GM12878 (cell line): ENCODE data around the gene IARS2. TPM values are rescaled to one million over a fixed set of nuclear protein-coding genes. Genes with fewer than 3 reads are reported as not detected.

Experiments
- ATAC-seq: fragments of 200-7000 bp; cut with Tn5 transposase; 3 replicates; pipeline ENCODE4 v1.9.1; 2020; ENCODE audit warnings: mild to moderate bottlenecking, moderate library complexity
- BruUV-seq: library from RNA; stranded (reverse); fragments of 400-500 nt; replicated peaks from 2 replicates; lab custom pipeline; 2021; lab: Mats Ljungman, UMichigan
- CTCF ChIA-PET: fragments of 300-600 bp; sonication (Branson Sonifier 250); formaldehyde crosslinking; extraction: SDS; loops from one replicate; lab custom pipeline; 2021; ENCODE audit warnings: inconsistent platforms; lab: Yijun Ruan, JAX
- POLR2A ChIA-PET: fragments of 350-600 bp; formaldehyde crosslinking; extraction: SDS; loops from one replicate; lab custom pipeline; 2021; ENCODE audit warnings: inconsistent platforms; lab: Charles Lee
- RAD21 ChIA-PET: fragments of 300-600 bp; sonication (Branson Sonifier 250); formaldehyde crosslinking; loops from one replicate; lab custom pipeline; 2023; ENCODE audit warnings: antibody characterized with exemption; ENCODE audit not compliant: unreplicated experiment; lab: Charles Lee
- SMC1A ChIA-PET: fragments of 300-600 bp; sonication (Branson Sonifier 250); formaldehyde crosslinking; loops from one replicate; lab custom pipeline; 2023; ENCODE audit not compliant: unreplicated experiment, uncharacterized antibody; lab: Charles Lee
- DNase-seq: peaks from one replicate; pipeline ENCODE4 v3.0.0-alpha.2; 2011; ENCODE audit warnings: low read depth, low spot score
- FAIRE-seq: peaks from 3 replicates; lab custom pipeline; 2011; peaks lifted over from hg19 to GRCh38; lab: Jason Lieb, UNC
- H2AFZ ChIP-seq: 2 replicates; pipeline ENCODE4 v1.6.0; 2011; ENCODE audit warnings: low read depth, low read length, control low read depth; ENCODE audit not compliant: control insufficient read depth
- H3K27ac ChIP-seq: 2 replicates; pipeline ENCODE4 v1.5.1; 2011; ENCODE audit warnings: control low read depth; ENCODE audit not compliant: control insufficient read depth, insufficient read depth
- H3K27me3 ChIP-seq, 2 experiments: replicated peaks in 1 of 2; 2 replicates each; pipeline versions ENCODE4 v1.6.0 to v1.6.1; 2011; ENCODE audit warnings: low read length in 1 of 2; ENCODE audit not compliant: control insufficient read depth in 2 of 2, insufficient read depth in 2 of 2
- H3K36me3 ChIP-seq, 2 experiments: 2 replicates each; pipeline ENCODE4 v1.5.1; 2011; ENCODE audit warnings: low read length in 1 of 2; ENCODE audit not compliant: control insufficient read depth in 2 of 2, insufficient read depth in 2 of 2
- H3K4me1 ChIP-seq: 2 replicates; pipeline ENCODE4 v1.6.1; 2011; ENCODE audit warnings: mild to moderate bottlenecking, low read length, moderate library complexity, mixed read lengths; ENCODE audit not compliant: control insufficient read depth, insufficient read depth
- H3K4me2 ChIP-seq: 2 replicates; pipeline ENCODE4 v1.6.0; 2011; ENCODE audit warnings: control low read depth; ENCODE audit not compliant: control insufficient read depth, insufficient read depth
- H3K4me3 ChIP-seq: fragments of 200-600 bp; sonication (generic); 2 replicates; pipeline ENCODE4 v1.5.1; 2016
- H3K79me2 ChIP-seq: 2 replicates; pipeline ENCODE4 v1.6.0; 2011; ENCODE audit warnings: low read length; ENCODE audit not compliant: control insufficient read depth, insufficient read depth
- H3K9ac ChIP-seq: 2 replicates; pipeline ENCODE4 v1.8.0; 2011; ENCODE audit warnings: low read length, control low read depth, mixed read lengths; ENCODE audit not compliant: control insufficient read depth, insufficient read depth
- H3K9me3 ChIP-seq: replicated peaks from 3 replicates; pipeline ENCODE4 v1.5.1; 2011; ENCODE audit warnings: mild to moderate bottlenecking, low read length; ENCODE audit not compliant: control insufficient read depth, insufficient read depth
- H4K20me1 ChIP-seq: 2 replicates; pipeline ENCODE4 v1.6.0; 2011; ENCODE audit not compliant: control insufficient read depth, insufficient read depth
- BRCA1 ChIP-seq: IDR thresholded peaks from 2 replicates; pipeline ENCODE4 v1.6.1; 2011; ENCODE audit warnings: low read depth, low read length, improper control_type of control experiment
- CEBPB ChIP-seq, 2 experiments: fragments of 150-350 bp in 1 of 2; IDR thresholded peaks; 2 replicates each; pipeline ENCODE4 v1.6.1; 2012 to 2014; ENCODE audit warnings: low read depth in 2 of 2, low read length in 2 of 2, borderline replicate concordance in 1 of 2, inconsistent platforms in 1 of 2
- RBBP5 ChIP-seq: fragments of 200-600 bp; sonication (generic); conservative IDR thresholded peaks from 2 replicates; pipeline ENCODE4 v1.6.1; 2016
- RCOR1 ChIP-seq: conservative IDR thresholded peaks from 2 replicates; pipeline ENCODE4 v1.6.1; 2012; ENCODE audit warnings: low read depth, low read length, improper control_type of control experiment
- STAT1 ChIP-seq: fragments of 450-650 bp; conservative IDR thresholded peaks from 2 replicates; pipeline ENCODE4 v1.6.1; 2014; ENCODE audit warnings: antibody characterized with exemption, mild to moderate bottlenecking
- TBL1XR1 ChIP-seq: IDR thresholded peaks from 2 replicates; pipeline ENCODE4 v1.6.1; 2012; ENCODE audit warnings: low read depth, low read length, improper control_type of control experiment
- ZNF384 ChIP-seq: IDR thresholded peaks from 2 replicates; pipeline ENCODE4 v1.6.1; 2012; ENCODE audit warnings: low read depth, mild to moderate bottlenecking, low read length, improper control_type of control experiment, borderline replicate concordance
- WGBS: methylation state at CpG from one replicate; pipeline ENCODE4 v1.1.6; 2016; ENCODE audit warnings: low lambda C conversion rate; ENCODE audit not compliant: insufficient replicate concordance, insufficient coverage; ENCODE audit errors: missing lambda C conversion rate; 5-methylcytosine and 5-hydroxymethylcytosine counted together
- in situ Hi-C: fragments of 300-500 bp; cut with MboI; formaldehyde crosslinking; loops from 9 replicates; pipeline ENCODE4 v1.14.3; 2018; ENCODE audit warnings: mixed read lengths
- intact Hi-C: fragments of 100-400 bp; cut with micrococcal nuclease; formaldehyde crosslinking; loops from one replicate; pipeline ENCODE4 v1.14.2; 2022; ENCODE audit not compliant: unreplicated experiment
- polyA plus RNA-seq, 11 experiments: library from polyadenylated mRNA; depleted of rRNA in 4 of 11; unstranded in 6 of 11; stranded (reverse) in 5 of 11; fragments of >200 nt; fragmentation: Nextera tagmentation in 4 of 11; fragmentation: Illumina TruSeq in 1 of 11; extraction: Ambion mirVana in 4 of 11; extraction: Trizol in 1 of 11; gene quantifications; 1 replicate in 1 of 11; 2 replicates in 10 of 11; pipeline versions ENCODE4 v1.2.1 to v1.2.3, GENCODE V29; 2011 to 2016; ENCODE audit warnings: inconsistent platforms in 2 of 11, missing spikeins in 2 of 11, low read depth in 1 of 11
- total RNA-seq, 4 experiments: library from RNA; depleted of rRNA in 3 of 4; stranded (reverse); fragments of >200 nt in 3 of 4; fragmentation: Illumina TruSeq in 1 of 4; extraction: Trizol in 1 of 4; gene quantifications; 2 replicates each; pipeline versions ENCODE4 v1.2.1 to v1.2.3, GENCODE V29; 2013 to 2021
- TF ChIP-seq, protein P1 (sequence below): fragments of 450-650 bp; IDR thresholded peaks from 2 replicates; pipeline ENCODE4 v1.6.1; 2017; ENCODE audit warnings: antibody characterized with exemption, mild to moderate bottlenecking, moderate library complexity
- TF ChIP-seq, protein P2 (sequence below): IDR thresholded peaks from 2 replicates; pipeline ENCODE4 v1.6.1; 2011; ENCODE audit warnings: borderline replicate concordance, low read depth, mild to moderate bottlenecking, moderate library complexity, mixed read lengths, low read length; ENCODE audit not compliant: insufficient read depth; ENCODE audit errors: extremely low read length
- TF ChIP-seq, protein P3 (sequence below): fragments of 450-650 bp; IDR thresholded peaks from 2 replicates; pipeline ENCODE4 v1.6.1; 2017; ENCODE audit warnings: mild to moderate bottlenecking, low read depth, inconsistent platforms; ENCODE audit not compliant: poor library complexity, severe bottlenecking
- TF ChIP-seq, protein P4 (sequence below): fragments of 450-650 bp; IDR thresholded peaks from 2 replicates; pipeline ENCODE4 v1.6.1; 2014; ENCODE audit warnings: mild to moderate bottlenecking

The IARS2 gene
- total and polyA plus RNA-seq, 10 of the 15 experiments (the other 5 are each of a cell fraction or from before 2014, with no cell fraction given): 23.7 to 100 (median 66.8) TPM

DNA sequence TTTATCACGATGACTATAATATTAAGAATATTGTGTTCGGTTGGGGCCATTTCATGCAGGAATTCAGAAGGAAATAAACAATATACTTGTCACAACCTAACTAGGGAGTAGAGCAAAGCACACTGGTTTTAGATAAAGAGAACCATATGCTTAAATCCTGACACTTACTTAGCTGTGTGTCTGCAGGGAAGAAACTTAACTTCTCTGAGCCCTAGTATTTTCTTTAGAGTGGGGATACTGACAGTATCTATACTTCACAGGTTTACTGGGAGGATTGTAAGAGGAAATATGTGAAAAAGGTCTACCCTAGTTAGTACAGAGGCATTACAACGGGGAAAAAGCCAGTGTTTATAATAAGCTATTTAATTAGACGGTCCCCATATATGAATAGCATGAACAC, 72.9 kb downstream of the IARS2 start:
- H3K36me3 ChIP-seq: peaks cover 3 to 19% of the 10 kb centered on the region in 2 experiments; a peak in 3 of 4 replicates
- SMC1A ChIA-PET: no interaction called here
- intact Hi-C loops: no loop called here
- no peaks in the 10 kb centered on the region for H3K79me2 ChIP-seq
- TF ChIP-seq, protein P1, sequence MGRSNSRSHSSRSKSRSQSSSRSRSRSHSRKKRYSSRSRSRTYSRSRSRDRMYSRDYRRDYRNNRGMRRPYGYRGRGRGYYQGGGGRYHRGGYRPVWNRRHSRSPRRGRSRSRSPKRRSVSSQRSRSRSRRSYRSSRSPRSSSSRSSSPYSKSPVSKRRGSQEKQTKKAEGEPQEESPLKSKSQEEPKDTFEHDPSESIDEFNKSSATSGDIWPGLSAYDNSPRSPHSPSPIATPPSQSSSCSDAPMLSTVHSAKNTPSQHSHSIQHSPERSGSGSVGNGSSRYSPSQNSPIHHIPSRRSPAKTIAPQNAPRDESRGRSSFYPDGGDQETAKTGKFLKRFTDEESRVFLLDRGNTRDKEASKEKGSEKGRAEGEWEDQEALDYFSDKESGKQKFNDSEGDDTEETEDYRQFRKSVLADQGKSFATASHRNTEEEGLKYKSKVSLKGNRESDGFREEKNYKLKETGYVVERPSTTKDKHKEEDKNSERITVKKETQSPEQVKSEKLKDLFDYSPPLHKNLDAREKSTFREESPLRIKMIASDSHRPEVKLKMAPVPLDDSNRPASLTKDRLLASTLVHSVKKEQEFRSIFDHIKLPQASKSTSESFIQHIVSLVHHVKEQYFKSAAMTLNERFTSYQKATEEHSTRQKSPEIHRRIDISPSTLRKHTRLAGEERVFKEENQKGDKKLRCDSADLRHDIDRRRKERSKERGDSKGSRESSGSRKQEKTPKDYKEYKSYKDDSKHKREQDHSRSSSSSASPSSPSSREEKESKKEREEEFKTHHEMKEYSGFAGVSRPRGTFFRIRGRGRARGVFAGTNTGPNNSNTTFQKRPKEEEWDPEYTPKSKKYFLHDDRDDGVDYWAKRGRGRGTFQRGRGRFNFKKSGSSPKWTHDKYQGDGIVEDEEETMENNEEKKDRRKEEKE: no peak
- TF ChIP-seq RBBP5: no peak
- TF ChIP-seq ZNF384: no peak
- TF ChIP-seq RCOR1: no peak
- no peak for TF ChIP-seq STAT1
- TF ChIP-seq CEBPB (IDR thresholded peaks at IDR 0.05; ENCODE audit: borderline replicate concordance in 1 of 2, low read depth in 2 of 2, low read length in 2 of 2): no peak
- TF ChIP-seq, protein P2, sequence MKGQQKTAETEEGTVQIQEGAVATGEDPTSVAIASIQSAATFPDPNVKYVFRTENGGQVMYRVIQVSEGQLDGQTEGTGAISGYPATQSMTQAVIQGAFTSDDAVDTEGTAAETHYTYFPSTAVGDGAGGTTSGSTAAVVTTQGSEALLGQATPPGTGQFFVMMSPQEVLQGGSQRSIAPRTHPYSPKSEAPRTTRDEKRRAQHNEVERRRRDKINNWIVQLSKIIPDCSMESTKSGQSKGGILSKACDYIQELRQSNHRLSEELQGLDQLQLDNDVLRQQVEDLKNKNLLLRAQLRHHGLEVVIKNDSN: no peak
- TF ChIP-seq, protein P3, sequence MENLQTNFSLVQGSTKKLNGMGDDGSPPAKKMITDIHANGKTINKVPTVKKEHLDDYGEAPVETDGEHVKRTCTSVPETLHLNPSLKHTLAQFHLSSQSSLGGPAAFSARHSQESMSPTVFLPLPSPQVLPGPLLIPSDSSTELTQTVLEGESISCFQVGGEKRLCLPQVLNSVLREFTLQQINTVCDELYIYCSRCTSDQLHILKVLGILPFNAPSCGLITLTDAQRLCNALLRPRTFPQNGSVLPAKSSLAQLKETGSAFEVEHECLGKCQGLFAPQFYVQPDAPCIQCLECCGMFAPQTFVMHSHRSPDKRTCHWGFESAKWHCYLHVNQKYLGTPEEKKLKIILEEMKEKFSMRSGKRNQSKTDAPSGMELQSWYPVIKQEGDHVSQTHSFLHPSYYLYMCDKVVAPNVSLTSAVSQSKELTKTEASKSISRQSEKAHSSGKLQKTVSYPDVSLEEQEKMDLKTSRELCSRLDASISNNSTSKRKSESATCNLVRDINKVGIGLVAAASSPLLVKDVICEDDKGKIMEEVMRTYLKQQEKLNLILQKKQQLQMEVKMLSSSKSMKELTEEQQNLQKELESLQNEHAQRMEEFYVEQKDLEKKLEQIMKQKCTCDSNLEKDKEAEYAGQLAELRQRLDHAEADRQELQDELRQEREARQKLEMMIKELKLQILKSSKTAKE: no peak
- TF ChIP-seq, protein P4, sequence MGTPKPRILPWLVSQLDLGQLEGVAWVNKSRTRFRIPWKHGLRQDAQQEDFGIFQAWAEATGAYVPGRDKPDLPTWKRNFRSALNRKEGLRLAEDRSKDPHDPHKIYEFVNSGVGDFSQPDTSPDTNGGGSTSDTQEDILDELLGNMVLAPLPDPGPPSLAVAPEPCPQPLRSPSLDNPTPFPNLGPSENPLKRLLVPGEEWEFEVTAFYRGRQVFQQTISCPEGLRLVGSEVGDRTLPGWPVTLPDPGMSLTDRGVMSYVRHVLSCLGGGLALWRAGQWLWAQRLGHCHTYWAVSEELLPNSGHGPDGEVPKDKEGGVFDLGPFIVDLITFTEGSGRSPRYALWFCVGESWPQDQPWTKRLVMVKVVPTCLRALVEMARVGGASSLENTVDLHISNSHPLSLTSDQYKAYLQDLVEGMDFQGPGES: no peak
- no peak for TF ChIP-seq BRCA1
- no peak for TF ChIP-seq TBL1XR1
- TF ChIP-seq, all 136 proteins: peak for 0
- H3K27me3 ChIP-seq: no peaks in the 10 kb centered on the region
- ChIA-PET CTCF (interaction anchor here (0.6 kb wide), 1 partner anchor 130 kb away, joined by 3 read pairs; no protein-coding TSS in a partner anchor), RAD21 (no interaction called here), POLR2A (no interaction called here)
- in situ Hi-C loops: no loop called here
- ATAC-seq (no peak), DNase-seq (no peak), FAIRE-seq (no peak)
- H4K20me1 ChIP-seq: no peaks in the 10 kb centered on the region
- no peak overlapping the region for H2AFZ ChIP-seq
- no peak overlapping the region for H3K27ac ChIP-seq
- no peak overlapping the region for H3K4me2 ChIP-seq
- BruUV-seq: no TSS peak
- no peak overlapping the region for H3K4me3 ChIP-seq
- no peaks in the 10 kb centered on the region for H3K9me3 ChIP-seq
- no peaks in the 10 kb centered on the region for H3K4me1 ChIP-seq
- H3K9ac ChIP-seq: no peak overlapping the region
- WGBS: 94% methylated on average over 4 of the region's 4 CpGs
